Posterior cingulate gyrus (tissue), 11 donors: ENCODE data around the gene KCNMA1.

Source experiments
- DNase-seq, 10 donors: peaks; one replicate each; pipeline versions ENCODE4 v3.0.0 to v3.0.0-alpha.2; 2020 to 2021; ENCODE audit warnings: mixed read lengths in 3 of 10
- intact Hi-C: fragments of 100-400 bp; cut with DNase I; formaldehyde crosslinking; loops from one replicate; pipeline ENCODE4 v1.15.1; 2023

KCNMA1 gene

GRCh38 chr10:77306666-77307065 lies 330.9 kb downstream of the KCNMA1 start:
- DNase-seq: no peak
- intact Hi-C loops: no loop called here

DNA sequence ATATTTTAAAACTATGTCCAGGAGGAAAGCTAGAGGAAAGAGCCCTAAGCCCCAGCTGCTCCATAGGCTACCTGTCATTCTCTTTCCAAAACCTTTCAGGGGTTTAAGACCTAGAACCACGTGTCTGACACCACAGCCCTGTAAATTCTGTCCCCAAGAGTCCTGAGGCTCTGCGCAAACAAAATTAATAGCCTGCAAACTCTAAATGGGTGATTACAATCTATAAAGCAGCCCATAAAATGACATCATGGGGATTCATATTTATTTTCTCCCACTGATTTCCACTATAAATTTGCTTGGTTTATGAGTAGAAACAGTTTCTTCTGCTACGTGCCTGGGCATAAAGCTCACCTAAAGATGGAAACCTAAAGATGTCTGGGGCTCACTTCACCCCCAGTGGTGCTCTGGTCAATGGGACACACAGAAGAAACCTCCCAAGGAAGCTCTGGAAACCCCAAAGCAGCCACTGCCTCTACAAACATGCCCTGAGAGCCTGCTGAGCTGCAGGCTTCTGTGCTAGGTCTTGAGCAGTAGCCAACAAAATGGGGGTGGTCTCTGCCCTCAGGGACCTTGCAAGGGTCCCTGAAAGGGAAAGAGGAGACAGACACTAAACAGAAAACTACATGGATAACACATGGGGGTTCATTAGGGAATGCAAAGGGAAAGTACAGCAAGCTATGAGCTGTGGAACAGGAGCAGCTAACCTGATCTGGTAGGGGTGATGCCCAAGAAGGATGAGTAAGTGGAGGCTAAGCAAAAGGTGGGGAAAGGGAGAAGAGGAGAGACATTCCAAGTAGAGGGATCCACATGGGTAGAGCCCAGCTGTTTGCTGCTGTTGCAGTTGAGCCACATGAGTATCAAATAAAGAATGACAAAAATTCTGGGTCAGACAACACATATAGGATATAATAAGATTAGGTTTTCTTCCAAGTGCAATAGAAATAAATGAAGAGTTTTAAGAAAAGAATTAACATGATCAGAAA lies 331.7 kb downstream of the KCNMA1 start:
- DNase-seq: no peak
- intact Hi-C loops: no loop called here

DNA sequence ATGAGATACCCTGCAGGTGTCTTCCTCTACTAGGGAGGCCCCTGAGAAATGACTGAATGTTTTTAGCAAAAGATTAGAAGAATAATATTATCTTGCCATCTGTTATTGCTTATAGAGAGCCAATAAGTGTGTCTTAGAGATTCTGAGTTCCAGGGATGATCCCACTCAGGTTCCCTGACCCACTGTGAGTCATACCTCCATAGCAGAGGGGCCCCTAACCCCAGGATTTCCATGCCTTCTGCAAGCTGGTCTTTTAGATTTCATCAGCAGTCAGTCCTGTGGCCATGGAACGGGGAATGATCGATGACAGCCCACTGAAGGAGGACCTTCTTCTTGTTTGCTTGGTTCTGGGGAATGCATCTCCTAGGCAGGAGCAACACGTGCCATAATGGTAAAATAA lies 333.4 kb downstream of the KCNMA1 start:
- DNase-seq: no peak
- intact Hi-C loops: no loop called here

DNA sequence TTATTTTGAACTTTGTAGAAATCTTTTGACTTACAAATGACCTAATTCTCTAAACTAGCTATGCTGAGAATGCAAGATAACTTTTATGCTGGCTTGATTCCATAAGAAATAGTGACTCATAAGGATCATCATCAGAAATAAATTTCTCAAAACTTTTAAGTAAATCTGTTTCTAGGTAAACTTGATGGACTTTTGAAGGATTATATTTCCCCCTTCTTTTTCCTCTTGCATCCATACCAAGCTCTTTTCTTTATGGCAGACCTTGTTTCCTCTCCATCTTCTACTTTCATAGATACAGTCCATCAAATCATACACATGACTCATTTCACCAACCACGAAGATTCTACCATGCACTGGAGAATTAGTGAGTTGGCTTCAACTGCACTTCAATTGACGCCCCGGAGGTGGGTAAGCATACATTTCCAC lies 336.3 kb downstream of the KCNMA1 start:
- intact Hi-C loops: no loop called here
- DNase-seq: no peak

GRCh38 chr10:77300682-77301302 lies 336.8 kb downstream of the KCNMA1 start:
- intact Hi-C loops: no loop called here

DNA sequence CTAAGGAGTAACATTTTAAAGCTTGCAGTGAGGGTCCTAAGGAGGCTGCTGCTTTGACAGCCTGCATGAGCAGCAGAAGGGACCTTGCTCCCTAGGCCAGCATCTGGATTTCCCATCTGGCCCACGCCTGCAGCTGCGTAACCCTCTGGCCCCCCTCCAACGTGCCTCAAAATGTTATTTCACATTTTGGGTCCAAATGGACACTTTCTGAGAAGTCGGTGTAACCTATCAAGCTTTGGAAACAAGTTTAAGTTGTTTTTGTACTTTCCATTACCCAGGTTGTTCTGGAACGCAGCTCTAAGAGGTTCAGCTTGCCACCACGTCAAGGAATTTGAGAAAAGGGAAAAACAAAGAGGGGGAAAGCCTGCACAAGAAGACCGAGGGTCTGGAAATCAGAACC lies 338.3 kb downstream of the KCNMA1 start:
- no peak for DNase-seq
- intact Hi-C loops: no loop called here

More at GRCh38 chr10:77300682-77301302, 336.8 kb downstream of the KCNMA1 start:
- DNase-seq: no peak

GRCh38 chr10:77297393-77297739 lies 340.2 kb downstream of the KCNMA1 start:
- intact Hi-C loops: no loop called here

GRCh38 chr10:77296534-77297392 lies 340.8 kb downstream of the KCNMA1 start:
- no peak for DNase-seq
- intact Hi-C loops: no loop called here

More at GRCh38 chr10:77297393-77297739, 340.2 kb downstream of the KCNMA1 start:
- DNase-seq: no peak

- intact Hi-C loops: no loop called here
- no peak for DNase-seq
These were observed 343.8 kb downstream of the KCNMA1 start for GRCh38 chr10:77293773-77294172.

DNA sequence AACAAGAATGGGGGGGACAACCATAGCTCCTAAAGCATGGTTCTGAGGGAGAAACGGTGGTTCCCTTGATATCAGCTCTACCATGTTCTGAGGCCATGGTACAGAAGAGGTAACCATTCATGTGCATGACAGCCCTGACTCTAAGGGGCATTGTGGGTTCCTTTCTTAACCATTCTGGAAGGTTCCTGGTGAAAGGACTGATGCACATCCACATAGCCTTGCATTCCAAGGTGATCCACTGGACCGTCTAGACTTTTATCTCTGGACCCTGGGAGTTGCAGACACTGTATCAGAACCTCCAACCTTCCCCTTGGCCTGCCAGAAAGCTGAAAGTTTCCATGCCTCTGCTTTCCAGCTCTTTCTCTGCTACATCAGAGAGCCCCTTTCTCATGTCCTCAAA lies 344.3 kb downstream of the KCNMA1 start:
- intact Hi-C loops: no loop called here
- DNase-seq: no peak

DNA sequence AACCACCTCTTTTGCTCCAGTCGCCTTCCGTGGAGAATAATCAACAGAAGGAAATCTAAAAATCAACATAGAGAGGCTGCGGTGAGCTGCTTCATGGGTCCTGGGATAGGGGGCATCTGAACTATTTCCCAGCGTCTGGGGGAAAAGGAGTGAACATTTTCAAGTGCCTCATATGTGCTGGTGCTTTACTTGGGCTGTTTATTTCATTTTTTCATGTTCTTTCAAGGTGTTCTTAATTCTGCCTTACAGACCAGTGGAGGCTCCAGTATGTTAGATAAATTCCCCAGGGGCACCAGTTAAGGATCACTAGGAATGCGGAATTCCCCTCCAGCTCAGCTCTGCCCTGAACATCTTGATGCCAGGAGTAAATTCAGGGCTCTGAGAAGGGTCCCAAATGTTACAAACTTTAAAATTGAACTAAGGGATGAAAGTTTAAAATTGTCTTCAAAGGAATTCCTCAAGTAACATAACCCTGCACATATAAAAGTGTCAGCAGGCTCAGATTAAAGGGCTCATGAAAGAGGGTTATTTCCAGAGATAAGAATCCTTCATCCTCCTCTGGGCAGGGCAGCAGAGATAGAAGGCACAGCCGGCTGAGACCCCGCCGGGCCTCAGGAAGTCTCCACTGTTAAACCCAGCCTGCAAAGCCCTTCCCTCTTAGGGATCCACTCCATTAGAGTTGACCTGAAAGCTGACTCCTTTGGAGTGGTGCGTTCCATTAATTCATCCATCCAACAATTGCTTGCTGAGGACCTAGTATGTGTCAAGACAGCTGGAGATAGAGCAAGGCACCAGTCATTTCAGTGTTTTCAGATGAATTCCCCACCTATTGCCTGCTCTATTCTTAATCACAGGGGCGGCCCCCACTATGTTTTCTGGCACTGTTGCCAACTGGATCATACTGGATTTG lies 345.8 kb downstream of the KCNMA1 start:
- intact Hi-C loops: no loop called here
- no peak for DNase-seq

- no peak for DNase-seq
- intact Hi-C loops: no loop called here
These were observed 347.0 kb downstream of the KCNMA1 start for GRCh38 chr10:77290528-77291155.

- intact Hi-C loops: no loop called here
These were observed 347.8 kb downstream of the KCNMA1 start for GRCh38 chr10:77289790-77290189.

DNA sequence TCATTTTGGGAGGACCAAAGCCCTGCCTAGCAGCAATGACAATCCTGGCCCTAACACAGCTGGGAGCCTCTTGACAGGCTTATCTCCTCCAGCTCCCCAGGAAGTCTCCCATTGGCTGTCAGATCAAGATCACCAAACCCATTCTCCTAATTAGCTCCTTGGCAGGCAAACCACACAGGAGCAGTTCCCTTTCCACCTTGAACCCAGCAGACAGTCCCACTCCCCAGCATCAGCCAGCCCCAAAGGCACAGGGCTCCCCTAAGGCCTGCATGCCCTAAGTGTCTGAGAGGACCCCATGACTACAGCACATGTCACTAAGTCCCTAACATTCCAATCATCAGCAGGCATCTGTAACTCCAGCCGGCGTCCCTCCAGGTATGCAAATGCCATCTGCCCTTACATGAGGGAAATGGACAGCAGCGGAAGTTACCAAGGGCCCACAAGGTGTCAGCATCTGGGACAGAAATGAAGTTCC lies 348.5 kb downstream of the KCNMA1 start:
- intact Hi-C loops: no loop called here
- DNase-seq: no peak

More at GRCh38 chr10:77289790-77290189, 347.8 kb downstream of the KCNMA1 start:
- DNase-seq: no peak

DNA sequence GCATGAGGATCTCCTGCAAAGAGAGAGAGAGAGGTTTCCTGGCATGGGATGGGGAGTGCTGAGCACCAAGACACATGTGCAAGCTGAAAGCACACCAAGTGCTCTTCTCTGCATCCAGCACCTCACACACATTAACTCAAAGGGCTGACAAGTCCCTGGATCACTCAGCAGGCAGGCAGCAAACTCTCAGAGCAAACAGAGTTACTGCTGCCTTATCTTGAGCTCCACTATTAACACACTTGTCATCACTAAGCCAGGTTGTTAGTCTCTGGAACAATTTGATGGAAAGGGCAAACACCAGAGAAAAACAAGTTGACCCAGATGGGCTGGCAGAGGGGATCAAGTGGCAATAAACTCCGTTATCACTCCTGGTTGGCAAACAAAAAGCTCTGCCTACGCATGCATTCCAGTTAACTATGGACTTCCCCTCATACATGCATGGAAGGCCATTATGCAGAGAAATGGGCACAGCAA lies 349.9 kb downstream of the KCNMA1 start:
- intact Hi-C loops: no loop called here
- peak in 4 of 10 donors; percentile 21 to 87 (median 26) for DNase-seq

- DNase-seq: no peak
- intact Hi-C loops: no loop called here
These were observed 350.8 kb downstream of the KCNMA1 start for GRCh38 chr10:77286531-77287508.

DNA sequence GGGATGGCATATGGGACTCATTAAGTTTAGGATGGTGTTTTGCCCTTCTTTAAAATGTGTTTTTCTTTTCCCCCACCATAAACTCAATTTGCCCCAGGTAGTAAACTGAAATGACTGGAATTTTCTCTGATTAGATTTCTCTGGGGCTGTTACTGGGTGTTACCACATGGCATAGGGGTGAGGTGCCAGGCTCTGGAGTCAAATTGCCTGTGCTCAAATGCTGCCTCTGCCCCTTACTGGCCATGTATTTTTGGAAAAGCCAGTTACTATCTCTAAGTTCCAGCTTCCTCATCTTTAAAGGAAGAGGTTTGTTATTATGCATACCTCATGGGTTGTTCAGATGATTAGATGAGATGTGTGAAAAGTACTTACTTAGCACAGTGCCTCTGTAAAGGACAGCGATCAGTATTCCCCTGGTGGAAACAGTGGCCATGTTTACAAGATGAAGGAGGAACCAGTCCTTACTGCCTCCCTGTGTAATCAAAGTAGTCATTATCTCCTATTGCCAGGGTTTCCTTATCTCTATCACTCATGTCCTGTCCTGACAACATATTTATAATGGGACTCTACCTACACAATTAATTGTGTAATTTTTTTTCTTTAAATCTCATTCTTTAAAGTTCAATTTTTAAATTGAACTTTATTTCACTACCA lies 352.0 kb downstream of the KCNMA1 start:
- intact Hi-C loops: no loop called here
- DNase-seq: no peak
